AG04449 (cell line): Measurements from ENCODE around the gene DCAKD.

ENCODE experiments used
- CTCF ChIA-PET: fragments of 350-600 bp; formaldehyde crosslinking; extraction: SDS; loops from one replicate; lab custom pipeline; 2021; ENCODE audit warnings: antibody characterized with exemption; lab: Yijun Ruan, JAX
- POLR2A ChIA-PET: fragments of 400-600, 350-600 bp; formaldehyde crosslinking; extraction: SDS; loops from one replicate; lab custom pipeline; 2020; ENCODE audit warnings: antibody characterized with exemption, inconsistent platforms; lab: Yijun Ruan, JAX
- DNase-seq: peaks from one replicate; pipeline ENCODE4 v3.0.0-alpha.2; 2010; ENCODE audit warnings: low read depth, low spot score
- H3K4me3 ChIP-seq: 2 replicates; pipeline ENCODE4 v1.5.1; 2011; ENCODE audit warnings: low read depth, mild to moderate bottlenecking, control low read depth, low read length
- CTCF ChIP-seq: IDR thresholded peaks from one replicate; pipeline ENCODE4 v1.5.1; 2011; ENCODE audit warnings: mild to moderate bottlenecking, moderate library complexity, low read length, control low read depth, inconsistent platforms; ENCODE audit not compliant: insufficient read depth; ENCODE audit errors: missing control alignments

Gene DCAKD

DNA sequence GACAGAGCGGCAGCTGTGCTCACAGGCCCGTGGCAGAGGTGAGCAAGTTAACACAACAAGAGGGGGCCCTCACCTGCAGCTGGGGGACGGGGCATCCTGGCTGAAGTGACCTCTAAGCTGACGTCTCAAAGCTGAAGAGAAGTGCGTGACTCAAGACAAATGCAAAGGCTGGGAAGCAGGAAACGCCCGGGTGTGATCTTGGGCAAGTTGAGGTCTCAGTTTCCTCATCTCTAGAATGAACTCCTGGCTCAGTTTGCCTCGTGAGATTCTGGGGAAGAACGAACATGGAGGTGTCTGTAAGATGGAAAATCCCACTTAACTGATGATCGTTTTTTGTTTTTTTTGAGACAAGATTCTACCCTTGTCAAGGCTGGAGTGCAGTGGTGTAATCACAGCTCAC lies 43.2 kb downstream of the DCAKD start:
- DNase-seq = no peak
- CTCF ChIA-PET = interaction anchor here (1.2 to 18.0 kb wide), 3 partner anchors 10 to 91 kb away, joined by 3 to 673 read pairs (median 52); partner anchors contain the start of gene GFAP

GRCh38 chr17:45006927-45007461 lies 44.4 kb downstream of the DCAKD start:
- no peak for TF ChIP-seq CTCF
- DNase-seq = no peak
- POLR2A ChIA-PET = interaction anchor here (0.7 kb wide), 1 partner anchor 80 kb away, joined by 3 read pairs; no protein-coding TSS in a partner anchor
- H3K4me3 ChIP-seq = no peak overlapping the region
- CTCF ChIA-PET = interaction anchor here (4.9 kb wide), 1 partner anchor 14 kb away, joined by 38 read pairs; no protein-coding TSS in a partner anchor

More for the DNA sequence above, 43.2 kb downstream of the DCAKD start:
- POLR2A ChIA-PET = no interaction called here
- TF ChIP-seq CTCF = no peak
- H3K4me3 ChIP-seq = no peak overlapping the region

DNA sequence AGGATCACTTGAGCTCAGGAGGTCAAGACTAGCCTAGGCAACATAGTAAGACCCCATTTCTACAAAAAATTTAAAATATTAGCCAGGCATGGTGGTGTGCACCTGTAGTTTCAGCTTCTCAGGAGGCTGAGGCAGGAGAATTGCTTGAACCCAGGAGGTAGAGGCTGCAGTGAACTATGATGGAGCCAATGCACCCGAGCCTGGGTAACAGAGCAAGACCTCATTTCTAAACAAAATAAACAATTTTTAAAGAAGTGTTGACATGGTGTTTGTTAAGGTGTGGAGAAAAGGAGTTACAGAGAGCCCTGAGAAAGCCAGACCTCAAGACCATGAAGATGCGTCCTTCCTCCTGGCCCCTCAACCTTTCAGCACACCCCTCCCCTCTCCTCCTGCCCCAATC lies 45.7 kb downstream of the DCAKD start:
- ChIA-PET CTCF (interaction anchor here (4.9 kb wide), 1 partner anchor 15 kb away, joined by 38 read pairs; no protein-coding TSS in a partner anchor), POLR2A (no interaction called here)
- no peak for DNase-seq
- H3K4me3 ChIP-seq = no peak overlapping the region
- TF ChIP-seq CTCF = no peak

DNA sequence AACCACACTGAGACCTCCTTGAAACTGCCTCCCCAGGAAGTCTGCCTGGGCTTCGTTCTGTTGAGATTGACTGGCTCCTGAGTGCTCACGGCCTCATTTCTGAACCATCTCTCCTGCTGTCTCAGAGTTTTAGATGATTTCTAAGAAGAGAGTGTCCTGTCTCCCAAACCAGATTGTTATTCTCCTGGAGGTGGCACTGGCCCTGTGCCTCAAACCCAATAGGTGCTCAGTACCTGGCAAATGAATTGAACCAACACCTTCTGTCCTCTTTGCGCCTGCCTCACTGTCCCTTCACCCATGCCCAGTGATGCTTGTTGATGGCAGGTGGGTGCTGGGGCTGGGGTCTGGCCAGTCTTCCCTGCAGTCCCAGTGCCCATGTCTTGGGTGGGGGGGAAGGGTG lies 47.0 kb downstream of the DCAKD start:
- no peak overlapping the region for H3K4me3 ChIP-seq
- CTCF ChIA-PET = interaction anchor here (1.1 to 4.9 kb wide), 3 partner anchors 16 to 84 kb away, joined by 4 to 38 read pairs (median 6); no protein-coding TSS in a partner anchor
- TF ChIP-seq CTCF = no peak
- POLR2A ChIA-PET = interaction anchor here (0.6 kb wide), 1 partner anchor 53 kb away, joined by 4 read pairs; no protein-coding TSS in a partner anchor
- DNase-seq = no peak

DNA sequence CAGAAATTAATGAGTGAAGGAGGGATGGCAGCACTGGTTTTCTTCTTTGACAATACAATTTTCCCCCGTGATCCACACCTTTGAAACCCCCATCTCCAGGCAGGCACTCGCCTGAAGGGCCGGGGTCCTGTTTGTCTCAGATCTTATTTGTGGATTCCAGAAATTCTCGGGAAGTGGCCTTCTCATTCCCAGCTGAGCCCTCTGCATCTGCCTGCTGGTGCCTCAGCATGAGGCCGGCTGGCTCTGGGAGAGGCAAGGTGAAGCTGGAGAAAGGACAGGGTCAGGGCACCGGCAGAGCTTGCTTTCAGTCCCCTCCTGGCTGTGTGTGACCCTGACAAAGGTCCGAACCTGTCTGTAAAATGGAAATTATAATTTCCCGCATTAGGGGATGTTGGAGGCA lies 47.6 kb downstream of the DCAKD start:
- POLR2A ChIA-PET = interaction anchor here (0.6 kb wide), 1 partner anchor 53 kb away, joined by 4 read pairs; no protein-coding TSS in a partner anchor
- no peak for DNase-seq
- H3K4me3 ChIP-seq = no peak overlapping the region
- CTCF ChIA-PET = interaction anchor here (0.8 to 4.9 kb wide), 6 partner anchors 9 to 126 kb away, joined by 3 to 38 read pairs (median 4); no protein-coding TSS in a partner anchor
- TF ChIP-seq CTCF = no peak

- no peak for DNase-seq
- ChIA-PET POLR2A (no interaction called here), CTCF (interaction anchor here (1.8 kb wide), 1 partner anchor 81 kb away, joined by 4 read pairs; no protein-coding TSS in a partner anchor)
- H3K4me3 ChIP-seq = no peak overlapping the region
- TF ChIP-seq CTCF = no peak
Measured at GRCh38 chr17:45001310-45001709, 50.1 kb downstream of the DCAKD start.
